Ascending aorta (tissue), 2 donors: ENCODE data around the gene SAMM50. TPM values are rescaled to one million over a fixed set of nuclear protein-coding genes. Genes with fewer than 3 reads are reported as not detected.

Source experiments
- DNase-seq, 2 donors: peaks; one replicate each; pipeline ENCODE4 v3.0.0-alpha.2; 2019; ENCODE audit warnings: low spot score in 2 of 2
- H3K27ac ChIP-seq, 2 donors: fragments of 200-600 bp; sonication (generic); one replicate each; pipeline ENCODE4 v1.5.1; 2016 to 2017; ENCODE audit warnings: mild to moderate bottlenecking in 1 of 2
- H3K27me3 ChIP-seq: fragments of 200-600 bp; sonication (generic); one replicate; pipeline ENCODE4 v1.5.1; 2017
- H3K36me3 ChIP-seq, 2 donors: fragments of 200-600 bp; sonication (generic); one replicate each; pipeline ENCODE4 v1.5.1; 2016
- H3K4me1 ChIP-seq, 2 donors: fragments of 200-600 bp; sonication (generic); one replicate each; pipeline ENCODE4 v1.5.1; 2016 to 2017; ENCODE audit warnings: mild to moderate bottlenecking in 1 of 2
- H3K4me3 ChIP-seq, 2 donors: fragments of 200-600 bp; sonication (generic); one replicate each; pipeline ENCODE4 v1.5.1; 2016 to 2017; ENCODE audit warnings: mild to moderate bottlenecking in 1 of 2
- H3K9me3 ChIP-seq, 2 donors: fragments of 200-600 bp; sonication (generic); one replicate each; pipeline ENCODE4 v1.5.1; 2016
- intact Hi-C: fragments of 100-400 bp; cut with DNase I; formaldehyde crosslinking; loops from one replicate; pipeline ENCODE4 v1.15.1; 2023
- total RNA-seq: library from RNA; depleted of rRNA; stranded (reverse); fragments of >200 nt; gene quantifications from one replicate; pipeline ENCODE4 v1.1.0, GENCODE V29; 2016
- TF ChIP-seq, protein P1 (sequence below), 3 experiments: fragments of 200-600 bp in 2 of 3; fragments of 450-650 bp in 1 of 3; sonication (generic) in 2 of 3; IDR thresholded peaks; one replicate each; pipeline ENCODE4 v1.5.1; 2016 to 2019; ENCODE audit warnings: antibody characterized with exemption in 3 of 3, mild to moderate bottlenecking in 1 of 3, moderate library complexity in 1 of 3

SAMM50 gene
- total RNA-seq, 1 donor from 2014 or later = 23.6 TPM

DNA sequence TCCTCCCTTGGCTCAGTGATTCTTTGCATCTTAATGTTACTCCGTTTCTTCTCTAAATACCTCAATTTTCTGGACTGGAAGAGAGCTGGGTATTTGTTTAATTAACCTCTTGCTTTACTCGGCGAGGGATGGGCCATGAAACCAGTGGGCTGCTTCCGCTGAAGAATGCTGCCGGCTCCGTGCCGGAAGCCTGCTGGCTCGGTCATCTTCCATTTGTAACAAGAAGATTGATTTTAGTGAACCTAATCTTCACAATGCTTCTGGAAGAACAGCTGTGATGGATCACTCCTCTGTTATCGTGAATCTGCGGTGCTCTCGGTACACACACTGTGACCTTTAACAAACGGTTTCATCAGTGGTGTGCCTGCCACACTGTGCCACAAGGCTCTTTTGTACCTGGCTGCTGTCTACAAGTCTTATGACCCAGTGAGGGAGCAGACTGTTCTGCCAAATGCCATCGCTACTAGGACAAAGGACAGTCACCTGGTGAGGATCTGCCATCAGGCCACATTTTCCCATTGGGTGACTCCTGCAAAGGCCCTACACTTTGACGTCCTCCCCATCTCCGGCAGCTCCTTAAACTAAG is 43.5 kb downstream of the SAMM50 start:
- Histone ChIP-seq H3K9me3 (no peaks in the 10 kb centered on the region), H3K27ac (no peak overlapping the region), H3K36me3 (peaks cover 44 to 46% of the 10 kb centered on the region in 2 donors), H3K4me3 (no peak overlapping the region), H3K27me3 (no peaks in the 10 kb centered on the region), H3K4me1 (no peaks in the 10 kb centered on the region)
- DNase-seq = no peak
- intact Hi-C loops = no loop called here
- TF ChIP-seq, protein P1, sequence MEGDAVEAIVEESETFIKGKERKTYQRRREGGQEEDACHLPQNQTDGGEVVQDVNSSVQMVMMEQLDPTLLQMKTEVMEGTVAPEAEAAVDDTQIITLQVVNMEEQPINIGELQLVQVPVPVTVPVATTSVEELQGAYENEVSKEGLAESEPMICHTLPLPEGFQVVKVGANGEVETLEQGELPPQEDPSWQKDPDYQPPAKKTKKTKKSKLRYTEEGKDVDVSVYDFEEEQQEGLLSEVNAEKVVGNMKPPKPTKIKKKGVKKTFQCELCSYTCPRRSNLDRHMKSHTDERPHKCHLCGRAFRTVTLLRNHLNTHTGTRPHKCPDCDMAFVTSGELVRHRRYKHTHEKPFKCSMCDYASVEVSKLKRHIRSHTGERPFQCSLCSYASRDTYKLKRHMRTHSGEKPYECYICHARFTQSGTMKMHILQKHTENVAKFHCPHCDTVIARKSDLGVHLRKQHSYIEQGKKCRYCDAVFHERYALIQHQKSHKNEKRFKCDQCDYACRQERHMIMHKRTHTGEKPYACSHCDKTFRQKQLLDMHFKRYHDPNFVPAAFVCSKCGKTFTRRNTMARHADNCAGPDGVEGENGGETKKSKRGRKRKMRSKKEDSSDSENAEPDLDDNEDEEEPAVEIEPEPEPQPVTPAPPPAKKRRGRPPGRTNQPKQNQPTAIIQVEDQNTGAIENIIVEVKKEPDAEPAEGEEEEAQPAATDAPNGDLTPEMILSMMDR (IDR thresholded peaks at IDR 0.05) = no peak

DNA sequence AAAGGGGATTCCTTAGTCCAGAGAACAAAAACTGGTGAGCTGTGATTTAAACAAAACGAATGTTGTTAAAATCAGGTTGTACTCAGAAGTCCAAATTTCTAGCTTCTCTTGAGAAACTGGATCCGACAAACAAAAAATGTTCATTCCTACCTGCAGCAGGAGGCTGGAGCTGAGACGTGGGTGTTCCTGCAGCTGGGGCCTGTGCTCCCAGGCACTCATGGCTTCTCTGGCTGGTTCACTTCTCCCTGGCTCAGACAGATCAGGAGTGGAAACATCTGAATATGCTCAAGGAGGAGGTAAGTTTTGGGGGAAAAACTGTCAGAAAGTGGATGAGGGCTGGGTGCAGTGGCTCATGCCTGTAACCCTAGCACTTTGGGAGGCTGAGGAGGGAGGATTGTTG is 44.1 kb downstream of the SAMM50 start:
- intact Hi-C loops = no loop called here

DNA sequence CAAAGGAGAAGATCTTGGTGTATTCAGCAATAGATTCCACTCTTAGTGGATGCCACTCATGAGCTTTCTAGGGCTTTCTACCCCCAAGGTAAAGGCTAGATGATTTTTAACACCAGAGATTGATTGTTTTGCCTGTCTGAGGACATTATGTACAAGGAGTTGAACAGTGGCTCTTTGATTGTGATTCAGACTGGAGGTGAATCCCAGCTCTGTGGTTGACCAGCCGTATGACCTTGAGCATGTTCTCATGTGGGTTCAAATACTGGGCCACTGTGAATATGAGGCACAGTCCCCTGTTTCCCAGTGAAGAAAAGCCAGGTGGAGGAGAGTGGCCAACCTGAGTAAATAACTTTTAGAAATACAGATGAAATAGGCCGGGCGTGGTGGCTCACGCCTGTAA is 44.9 kb downstream of the SAMM50 start:
- H3K4me1 ChIP-seq = no peaks in the 10 kb centered on the region
- H3K36me3 ChIP-seq = peaks cover 32 to 33% of the 10 kb centered on the region in 2 donors
- TF ChIP-seq, protein P1 (IDR thresholded peaks at IDR 0.05) = no peak
- intact Hi-C loops = no loop called here
- no peak overlapping the region for H3K27ac ChIP-seq
- H3K9me3 ChIP-seq = no peaks in the 10 kb centered on the region
- DNase-seq = no peak
- H3K27me3 ChIP-seq = no peaks in the 10 kb centered on the region
- H3K4me3 ChIP-seq = no peak overlapping the region

More for the DNA sequence above, 44.1 kb downstream of the SAMM50 start:
- Histone ChIP-seq H3K4me1 (no peaks in the 10 kb centered on the region), H3K9me3 (no peaks in the 10 kb centered on the region), H3K4me3 (no peak overlapping the region), H3K36me3 (peaks cover 38 to 40% of the 10 kb centered on the region in 2 donors), H3K27ac (no peak overlapping the region), H3K27me3 (no peaks in the 10 kb centered on the region)
- TF ChIP-seq, protein P1 (IDR thresholded peaks at IDR 0.05) = no peak
- no peak for DNase-seq

DNA sequence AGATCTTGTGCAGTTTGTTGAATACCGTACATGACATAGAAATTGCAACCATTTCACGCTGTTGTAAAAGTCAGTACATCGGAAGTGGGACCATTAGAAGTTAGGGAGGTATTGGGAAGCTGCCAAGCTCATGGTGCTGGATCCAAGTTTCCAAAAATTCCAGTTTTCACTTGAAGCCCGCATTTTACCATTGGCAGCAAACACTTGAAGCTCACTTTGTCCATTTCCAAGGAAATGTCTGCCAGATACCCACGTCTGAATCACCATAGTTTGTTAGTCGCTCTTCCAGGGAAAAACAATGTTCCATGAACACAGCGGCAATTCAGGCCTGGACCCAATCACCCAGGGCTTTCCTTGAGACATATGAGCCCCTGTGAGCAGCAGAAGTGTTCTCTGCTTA is 46.3 kb downstream of the SAMM50 start:
- H3K27me3 ChIP-seq = no peaks in the 10 kb centered on the region

DNA sequence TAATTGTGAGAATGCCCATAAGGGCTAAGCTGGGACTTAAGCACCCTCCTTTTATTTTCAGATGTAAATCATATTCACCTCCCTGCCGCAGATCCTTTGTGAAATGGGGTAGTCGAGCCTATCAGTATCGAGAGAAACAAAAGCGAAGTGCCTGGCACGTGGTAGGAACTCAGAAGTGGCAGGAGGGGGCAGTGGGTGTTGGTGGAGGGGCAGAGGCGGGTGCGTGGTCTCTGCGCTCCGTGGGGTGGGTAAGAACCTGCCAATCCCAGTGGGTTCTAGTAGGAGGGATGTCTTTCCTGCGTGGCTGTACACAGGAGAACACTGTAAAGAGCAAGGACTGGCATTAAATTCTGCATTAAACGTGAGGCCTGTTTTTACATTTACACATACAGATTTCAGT is 47.1 kb downstream of the SAMM50 start:
- Histone ChIP-seq H3K27me3 (no peaks in the 10 kb centered on the region), H3K27ac (no peak overlapping the region), H3K36me3 (peaks cover 11 to 13% of the 10 kb centered on the region in 2 donors), H3K4me3 (no peak overlapping the region), H3K4me1 (no peaks in the 10 kb centered on the region), H3K9me3 (peaks cover 0 to 4% of the 10 kb centered on the region in 2 donors)
- TF ChIP-seq, protein P1 (IDR thresholded peaks at IDR 0.05) = no peak
- intact Hi-C loops = no loop called here
- DNase-seq = no peak

More for the DNA sequence above, 46.3 kb downstream of the SAMM50 start:
- intact Hi-C loops = no loop called here
- Histone ChIP-seq H3K9me3 (peaks cover 0 to 4% of the 10 kb centered on the region in 2 donors), H3K36me3 (peaks cover 19 to 20% of the 10 kb centered on the region in 2 donors), H3K4me1 (no peaks in the 10 kb centered on the region), H3K27ac (no peak overlapping the region), H3K4me3 (no peak overlapping the region)
- TF ChIP-seq, protein P1 (IDR thresholded peaks at IDR 0.05) = no peak
- DNase-seq = no peak
